ENCODE results near the gene IGSF11.

The IGSF11 gene

DNA sequence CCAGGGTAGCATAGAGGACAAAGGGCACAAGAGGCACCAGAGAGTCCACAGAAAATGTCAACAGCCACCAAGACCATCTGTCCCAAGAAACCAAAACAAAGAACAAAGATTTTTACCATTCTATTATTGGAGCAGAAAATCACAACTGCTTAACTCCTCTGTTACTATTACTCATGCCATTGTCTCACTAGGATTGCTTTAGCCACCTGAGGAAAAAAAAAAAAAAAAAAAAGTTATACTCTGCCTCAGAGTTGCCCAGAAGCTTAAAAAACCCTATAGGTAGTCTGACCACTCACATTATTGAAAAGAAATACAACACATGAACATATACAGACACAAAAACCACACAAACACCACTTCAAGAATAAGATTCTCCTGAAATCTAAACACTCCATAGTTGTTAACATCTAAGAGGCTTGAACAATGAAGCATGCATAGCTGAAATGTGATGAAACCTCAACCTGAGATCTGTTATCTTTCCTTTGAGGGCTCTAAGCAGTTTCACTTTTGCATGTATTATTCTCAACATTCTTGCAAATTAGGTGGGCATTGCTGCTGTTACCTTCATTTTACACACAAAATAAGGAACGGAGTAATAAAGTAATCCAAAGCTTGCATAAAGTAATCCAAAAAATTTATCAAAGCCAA is 85.4 kb downstream of the IGSF11 start:
- no peak for DNase-seq (ENCODE audit: low read depth)

GRCh38 chr3:118948146-118948545 is 86.5 kb downstream of the IGSF11 start:
- no peak for DNase-seq (ENCODE audit: low read depth)

DNA sequence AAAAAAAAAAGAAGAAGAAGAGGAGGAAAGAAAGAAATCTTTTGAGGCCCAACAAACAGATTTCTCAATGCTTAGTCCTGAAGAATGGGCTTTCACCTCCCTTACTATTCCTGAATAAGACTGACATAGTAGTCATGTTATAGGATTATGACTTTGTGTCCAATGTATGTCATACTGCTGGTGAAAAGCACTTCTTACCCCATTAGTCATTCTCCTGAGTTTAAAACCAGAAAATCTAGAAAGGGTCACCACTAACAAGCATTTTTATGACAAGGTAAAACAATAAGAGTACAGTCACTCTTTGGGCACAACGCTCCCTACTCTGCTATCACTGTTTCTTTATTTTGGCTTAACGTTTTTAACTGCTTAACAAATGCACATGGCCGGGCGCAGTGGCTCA is 88.2 kb downstream of the IGSF11 start:
- no peak for DNase-seq (ENCODE audit: low read depth)

DNA sequence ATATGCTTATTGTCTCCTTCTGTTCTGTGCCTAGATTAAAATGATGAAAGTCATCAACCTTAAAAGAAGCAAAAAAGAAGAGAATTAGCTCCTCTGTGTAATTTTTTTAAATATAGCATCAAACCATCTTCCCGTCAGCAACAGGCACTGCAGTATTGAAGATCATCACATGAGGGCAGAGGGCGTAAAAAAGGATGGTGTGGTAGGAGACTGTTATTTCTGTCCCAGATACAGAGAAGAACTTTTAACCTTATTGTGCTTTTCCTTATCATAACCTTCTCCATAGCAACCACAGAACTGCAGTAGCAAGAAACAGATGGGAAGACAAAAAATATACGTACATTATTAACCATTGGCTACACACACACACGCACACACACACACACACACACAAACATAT is 88.8 kb downstream of the IGSF11 start:
- no peak for DNase-seq (ENCODE audit: low read depth)

GRCh38 chr3:118943597-118943996 is 91.0 kb downstream of the IGSF11 start:
- DNase-seq (ENCODE audit: low read depth) = no peak

- DNase-seq (ENCODE audit: low read depth) = no peak
Measured at GRCh38 chr3:118942671-118943070, 92.0 kb downstream of the IGSF11 start.

GRCh38 chr3:118942195-118942594 is 92.5 kb downstream of the IGSF11 start:
- no peak for DNase-seq (ENCODE audit: low read depth)

DNA sequence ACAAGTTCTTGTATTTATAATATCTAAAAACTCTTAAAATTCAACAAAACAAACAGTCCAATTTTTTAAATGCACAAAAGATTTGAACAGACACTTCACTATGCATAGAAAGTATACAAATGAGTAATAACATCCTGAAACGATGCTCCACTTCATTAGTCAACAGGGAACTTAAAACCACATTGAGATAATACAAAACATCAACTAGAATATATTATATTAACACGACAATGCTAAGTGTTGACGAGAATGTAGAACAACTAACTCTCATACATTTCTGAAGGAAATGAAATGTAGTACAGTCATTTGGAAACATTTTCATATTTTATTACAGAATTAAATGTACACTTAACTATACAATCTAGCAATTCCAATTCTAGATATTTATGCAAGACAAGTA is 93.4 kb downstream of the IGSF11 start:
- DNase-seq (ENCODE audit: low read depth) = no peak

- no peak for DNase-seq (ENCODE audit: low read depth)
Measured at GRCh38 chr3:118938183-118938961, 96.3 kb downstream of the IGSF11 start.

- DNase-seq (ENCODE audit: low read depth) = no peak
Measured at GRCh38 chr3:118936811-118937210, 97.8 kb downstream of the IGSF11 start.

DNA sequence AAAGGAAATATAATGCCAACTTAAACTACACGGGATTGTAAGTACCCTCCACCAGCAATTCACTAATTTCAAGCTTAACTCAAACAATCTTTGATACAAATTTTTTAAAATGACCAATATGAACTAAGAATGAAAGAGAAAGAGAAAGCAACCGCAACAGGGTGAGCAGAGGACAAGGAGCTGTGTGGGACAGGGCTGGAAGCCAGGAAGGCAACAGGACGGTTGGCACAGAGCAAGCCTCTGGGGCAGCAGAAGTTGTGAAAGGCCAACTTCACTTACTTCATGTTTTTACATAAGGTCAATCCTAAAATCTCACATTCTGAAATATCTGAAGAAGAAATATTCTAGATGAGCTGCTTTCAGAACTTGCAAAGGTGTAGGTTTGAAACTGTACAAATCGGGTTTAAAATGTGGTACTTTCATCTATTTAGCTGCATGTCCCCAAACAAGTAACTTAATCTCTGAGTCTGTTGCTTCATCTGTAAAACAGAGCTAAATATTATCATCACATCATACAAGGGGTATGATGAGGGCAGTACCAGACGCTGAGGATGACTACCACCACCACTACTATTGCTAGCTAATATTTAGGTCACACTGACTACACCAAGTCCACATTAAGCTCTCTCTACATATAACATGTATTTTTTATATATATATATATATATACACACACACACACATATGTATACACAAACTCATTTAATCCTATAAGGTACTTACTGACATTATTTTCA is 101.7 kb downstream of the IGSF11 start:
- no peak for DNase-seq (ENCODE audit: low read depth)

GRCh38 chr3:118931996-118932395 is 102.7 kb downstream of the IGSF11 start:
- DNase-seq (ENCODE audit: low read depth) = no peak

DNA sequence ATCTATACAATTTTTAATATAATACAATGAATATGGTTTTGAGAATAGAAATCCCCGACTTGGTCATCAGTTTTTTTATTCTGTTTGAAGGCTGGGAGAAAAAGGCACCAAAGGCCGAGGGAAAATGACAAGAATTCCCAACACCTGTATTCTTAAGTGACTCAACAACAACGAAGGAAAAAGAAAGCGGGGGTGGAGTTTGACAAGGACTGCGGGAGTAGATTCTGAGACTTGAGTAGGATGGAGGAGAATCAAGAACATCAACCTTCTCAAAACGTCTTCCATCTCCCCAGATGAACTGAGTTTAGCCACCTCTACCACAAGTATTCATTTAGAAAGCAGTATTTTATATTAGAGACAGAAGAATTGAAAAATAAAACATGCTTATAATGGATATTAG is 107.2 kb downstream of the IGSF11 start:
- no peak for DNase-seq (ENCODE audit: low read depth)

DNA sequence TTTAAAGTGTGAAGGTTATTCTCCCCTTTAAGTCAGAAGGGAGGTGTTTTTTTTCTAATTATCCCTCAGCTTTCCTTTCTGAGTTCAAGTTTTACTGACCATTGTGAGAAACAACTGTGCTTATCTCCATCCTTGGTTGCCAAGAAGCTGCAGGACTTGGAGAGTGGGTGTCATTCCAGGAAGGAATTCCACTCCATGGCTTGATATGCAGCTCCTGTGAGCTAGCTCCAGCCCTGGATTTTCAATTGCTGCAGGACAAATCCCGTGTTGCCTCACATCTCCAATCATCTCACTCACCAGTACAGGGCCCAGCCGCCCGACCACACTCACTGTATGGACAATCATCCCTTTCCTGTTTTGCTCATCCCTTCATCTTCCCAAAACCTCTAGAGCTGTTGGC is 122.5 kb downstream of the IGSF11 start:
- no peak for DNase-seq (ENCODE audit: low read depth)

DNA sequence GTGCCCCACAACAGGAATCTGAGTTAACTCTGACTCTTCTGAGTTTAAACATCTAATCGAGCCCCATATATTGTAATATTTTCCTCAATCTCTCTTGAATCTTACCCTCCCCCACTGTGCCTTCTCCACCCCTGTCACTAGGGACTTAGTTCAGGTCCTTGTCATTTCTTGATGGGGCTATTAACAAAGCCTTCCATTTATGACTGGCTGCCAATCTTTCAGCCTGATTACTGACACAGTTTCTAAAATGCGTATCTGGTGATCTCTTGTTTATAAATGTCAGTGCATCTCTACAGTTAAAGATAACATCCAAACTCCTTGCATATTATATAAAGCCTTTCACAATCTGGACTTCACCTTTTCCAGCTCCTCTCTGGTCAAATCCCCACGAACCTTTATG is 124.3 kb downstream of the IGSF11 start:
- no peak for DNase-seq (ENCODE audit: low read depth)

GRCh38 chr3:118909763-118910162 is 124.9 kb downstream of the IGSF11 start:
- DNase-seq (ENCODE audit: low read depth) = no peak

GRCh38 chr3:118907909-118908308 is 126.7 kb downstream of the IGSF11 start:
- DNase-seq (ENCODE audit: low read depth) = no peak

DNA sequence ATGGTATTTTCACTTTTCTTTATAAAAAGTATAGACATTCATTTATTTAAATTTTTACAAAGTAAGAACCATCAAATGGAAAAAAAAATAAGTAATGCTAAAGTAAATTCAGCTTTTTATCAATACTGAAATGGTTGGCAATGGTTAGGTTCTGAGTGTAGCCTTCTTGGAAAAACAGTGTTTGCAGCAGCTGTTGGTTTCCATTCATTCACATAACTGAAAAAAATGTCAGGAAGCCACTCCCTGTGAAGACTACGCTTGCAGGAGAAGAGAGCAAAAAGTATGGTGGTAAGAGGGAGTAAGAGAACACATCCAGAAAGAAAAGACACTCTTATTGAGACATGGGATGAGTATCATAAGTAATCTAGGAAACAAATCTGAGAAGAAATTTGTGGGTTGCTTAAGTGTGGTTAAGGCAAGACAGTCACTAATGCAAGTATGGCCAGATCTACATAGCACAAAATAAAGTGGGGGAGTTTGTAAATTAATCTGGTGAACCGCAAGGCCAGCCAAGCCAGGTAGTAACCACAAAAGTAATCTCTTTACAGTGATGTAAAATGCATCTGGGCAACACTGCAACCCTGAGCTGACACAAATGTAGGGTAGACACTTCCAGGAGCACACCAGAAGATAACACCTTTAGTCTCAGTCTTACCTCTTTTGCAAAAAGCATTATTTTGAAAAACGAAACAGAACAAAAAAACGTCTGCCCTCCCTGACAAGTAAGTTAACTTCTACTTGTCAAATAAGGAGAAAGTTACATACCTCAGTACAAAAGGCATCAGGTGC is 133.7 kb downstream of the IGSF11 start:
- no peak for DNase-seq (ENCODE audit: low read depth)

- DNase-seq (ENCODE audit: low read depth) = no peak
Measured at GRCh38 chr3:118890206-118890605, 144.4 kb downstream of the IGSF11 start.

DNA sequence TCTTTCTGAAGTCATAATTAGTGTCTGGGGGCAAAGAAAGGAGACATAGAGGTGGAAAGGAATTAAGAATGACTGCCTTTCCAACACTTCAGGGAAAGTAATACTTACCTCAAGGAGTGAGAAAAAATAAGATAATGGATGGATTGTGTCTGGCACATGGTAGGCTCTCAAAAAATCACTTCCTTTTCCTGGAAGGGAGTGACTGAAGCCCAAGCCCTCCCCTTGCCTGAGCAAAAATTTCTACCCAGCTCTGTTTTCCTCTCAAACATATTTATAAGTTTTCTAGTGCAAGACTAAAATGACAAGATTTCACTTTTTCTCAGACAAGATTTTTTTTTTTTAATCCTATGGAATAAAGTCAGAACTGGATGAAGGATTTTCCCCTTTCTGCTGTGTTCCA is 145.0 kb downstream of the IGSF11 start:
- no peak for DNase-seq (ENCODE audit: low read depth)

- no peak for DNase-seq (ENCODE audit: low read depth)
Measured at GRCh38 chr3:118886708-118887107, 147.9 kb downstream of the IGSF11 start.

DNA sequence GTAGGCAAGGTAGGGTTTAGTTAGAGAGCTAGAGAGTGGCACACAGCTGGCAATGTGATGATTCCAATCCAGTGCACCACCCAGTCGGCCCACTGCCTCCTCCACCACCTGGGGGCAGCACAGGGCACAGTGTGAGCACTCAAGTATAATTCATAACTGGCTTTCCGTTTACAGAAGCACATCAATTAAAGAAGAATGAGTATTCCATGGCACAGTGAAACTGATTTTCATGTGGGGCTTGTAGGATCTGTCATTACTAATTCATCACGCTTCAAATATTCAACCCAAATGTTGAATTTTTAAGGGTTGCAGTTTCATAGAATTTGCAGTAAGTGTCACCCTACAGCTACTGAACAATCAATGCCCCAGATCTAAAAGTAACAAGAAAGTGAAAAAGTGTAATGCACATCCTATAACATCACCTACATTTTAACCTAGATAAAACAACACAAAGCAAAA is 149.9 kb downstream of the IGSF11 start:
- peak; percentile 66 for DNase-seq (ENCODE audit: low read depth)
